ENCODE measurements around the gene INVS.

The INVS gene

GRCh38 chr9:100340224-100340623 is 241.2 kb downstream of the INVS start:
- no peak for DNase-seq

- DNase-seq = no peak
These were observed 242.8 kb downstream of the INVS start for GRCh38 chr9:100341889-100342288.

DNA sequence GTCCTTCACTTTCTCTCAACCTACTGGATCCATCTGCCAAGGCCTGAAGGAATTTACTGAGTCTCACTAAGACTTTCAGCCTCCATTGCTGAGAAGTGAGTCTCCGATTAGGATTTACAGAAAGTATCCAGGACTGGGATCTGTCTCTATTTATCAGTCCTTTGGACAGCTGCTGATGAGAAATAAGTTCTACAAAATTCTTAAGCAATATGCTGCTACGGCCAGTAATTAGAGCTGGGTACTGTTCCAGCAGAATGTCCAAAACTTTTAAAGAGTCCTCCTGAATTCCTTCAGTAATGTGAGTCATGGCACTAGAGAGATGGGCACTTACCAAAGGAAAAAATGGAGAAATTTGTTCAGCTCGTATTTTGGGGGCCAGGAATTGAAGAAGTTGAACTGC is 247.8 kb downstream of the INVS start:
- DNase-seq = no peak

DNA sequence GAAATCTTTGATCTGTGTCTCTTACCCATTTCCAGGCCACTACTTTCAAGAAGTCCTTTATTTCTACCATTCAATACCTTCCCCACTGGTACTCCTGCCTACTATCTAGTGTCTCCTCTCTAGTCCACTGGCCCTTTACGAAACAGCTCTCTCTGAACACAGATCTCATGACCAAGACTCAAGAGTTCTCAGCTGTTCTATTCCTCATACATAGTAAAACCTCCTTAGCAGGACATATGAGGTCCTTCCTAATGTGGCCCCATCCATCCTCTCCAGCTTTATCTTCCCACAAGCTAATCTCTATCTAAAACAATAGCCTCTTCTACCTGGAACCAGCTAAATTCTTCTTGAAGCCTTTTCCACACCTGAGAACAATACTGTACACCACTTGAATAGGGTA is 251.1 kb downstream of the INVS start:
- no peak for DNase-seq

Data from activated CD4-positive, alpha-beta T cell treated with anti-CD3 and anti-CD28 coated beads, Interleukin-2, amount 50 U/mL, for 16 hours (primary cell).